Activated T-helper 2 cell treated with anti-CD3 and anti-CD28 coated beads, Interferon-gamma antibody, Interleukin-2, Interleukin-4, amounts not matched to agents 10 μg/mL and 5 μg/mL and 100 μg/mL, durations not matched to agents 14 hours and 24 hours and 36 hours (primary cell): ENCODE data around the gene ZNF408. TPM values are rescaled to one million over a fixed set of nuclear protein-coding genes. Genes with fewer than 3 reads are reported as not detected.
"Not testable (repeated sequence)": the region's sequence is repeated elsewhere in the genome, so short reads cannot be mapped to it uniquely, and the experiment has no call there.

Experiments
- DNase-seq: peaks from one replicate; pipeline ENCODE4 v3.0.0; 2021; ENCODE audit warnings: low spot score
- H3K27ac Mint-ChIP-seq: one replicate; pipeline ENCODE4 v1.8.0; 2021; ENCODE audit warnings: mixed read lengths
- H3K27me3 Mint-ChIP-seq: one replicate; pipeline ENCODE4 v1.8.0; 2021; ENCODE audit warnings: low read depth, mixed read lengths
- H3K36me3 Mint-ChIP-seq: one replicate; pipeline ENCODE4 v1.8.0; 2021; ENCODE audit warnings: low read depth, mixed read lengths
- H3K4me1 Mint-ChIP-seq: one replicate; pipeline ENCODE4 v1.8.0; 2021; ENCODE audit warnings: low read depth, mixed read lengths
- H3K4me3 Mint-ChIP-seq: one replicate; pipeline ENCODE4 v1.8.0; 2021; ENCODE audit warnings: low read depth, mild to moderate bottlenecking, moderate library complexity, mixed read lengths
- H3K9me3 Mint-ChIP-seq: one replicate; pipeline ENCODE4 v1.8.0; 2021; ENCODE audit warnings: mixed read lengths
- intact Hi-C: fragments of 100-400 bp; cut with micrococcal nuclease; formaldehyde crosslinking; loops from one replicate; pipeline ENCODE4 v1.15.1; 2023
- total RNA-seq: library from RNA; stranded (reverse); gene quantifications from 2 replicates; pipeline ENCODE4 v1.2.3, GENCODE V29; 2022

ZNF408 gene
- total RNA-seq, 1 donor from 2014 or later = 12.2 TPM

DNA sequence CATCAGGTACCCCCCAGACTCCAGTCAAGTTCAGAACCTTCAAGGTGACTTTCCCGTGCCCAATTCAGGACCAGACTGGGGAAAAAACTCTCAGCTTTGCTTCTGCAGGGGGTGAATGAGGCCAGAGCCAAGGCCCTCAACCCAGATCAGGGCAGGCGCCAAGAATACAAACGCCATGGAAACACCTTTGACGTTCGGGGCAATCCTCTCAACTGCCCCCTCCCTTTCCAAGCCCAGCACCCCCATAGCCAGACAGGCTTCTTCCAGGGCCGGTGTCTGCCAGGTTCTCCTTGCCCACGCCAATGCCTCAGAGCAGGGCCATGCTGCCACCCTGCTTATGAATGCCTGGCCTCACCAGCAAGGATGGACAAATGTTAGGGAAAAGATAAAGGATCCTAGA, 6.2 kb upstream of the ZNF408 start:
- intact Hi-C loops = no loop called here
- no peak for DNase-seq
- Mint-ChIP-seq H3K36me3 (peaks cover 28% of the 10 kb centered on the region), H3K4me1 (peaks cover 19% of the 10 kb centered on the region), H3K27ac (no peak overlapping the region), H3K27me3 (no peaks in the 10 kb centered on the region), H3K4me3 (no peak overlapping the region), H3K9me3 (no peaks in the 10 kb centered on the region)

DNA sequence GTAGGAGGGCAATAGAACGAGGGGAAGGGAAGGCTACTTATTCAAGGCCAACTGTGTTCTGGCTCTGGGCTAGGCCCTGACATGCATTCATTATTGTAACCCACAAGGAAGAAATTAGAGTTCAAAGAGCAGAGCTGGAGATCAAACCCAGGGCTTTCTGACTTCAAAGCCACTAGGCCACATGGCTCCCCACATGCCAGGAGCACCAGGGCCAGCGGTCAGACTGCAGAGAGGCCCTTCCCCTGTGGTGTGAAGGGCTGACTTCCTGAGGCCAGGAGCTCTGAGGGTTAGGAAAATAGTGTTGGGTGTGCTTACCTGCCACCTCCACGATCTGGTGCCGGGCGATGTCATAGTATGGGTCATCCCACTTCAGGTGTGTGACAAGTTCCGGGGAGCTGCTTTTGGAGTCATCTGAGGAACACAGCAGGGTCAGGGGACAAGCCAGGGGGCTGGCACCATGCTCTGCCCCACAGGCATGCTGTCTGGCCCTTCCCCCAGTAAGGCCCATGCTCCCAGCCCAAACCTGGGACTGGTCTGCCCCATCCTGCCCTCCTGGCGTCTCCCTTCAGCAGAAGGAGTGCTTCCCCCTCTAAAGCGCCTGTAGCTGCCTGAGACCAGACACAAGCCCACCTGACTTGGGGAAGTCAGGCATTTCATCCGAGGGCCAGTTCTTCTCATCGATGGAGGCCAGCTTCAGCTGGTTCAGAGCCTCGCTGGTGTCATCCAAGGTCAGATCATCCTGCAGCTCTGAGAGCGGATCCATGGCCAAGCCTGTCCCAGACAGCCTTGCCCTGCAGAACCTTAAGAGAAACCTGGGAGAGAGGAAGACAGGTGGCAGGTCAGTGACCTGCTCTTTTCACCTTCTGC, 5.3 kb upstream of the ZNF408 start:
- Mint-ChIP-seq H3K27ac (no peak overlapping the region), H3K27me3 (no peaks in the 10 kb centered on the region), H3K36me3 (peaks cover 30% of the 10 kb centered on the region), H3K4me3 (no peak overlapping the region), H3K9me3 (no peaks in the 10 kb centered on the region), H3K4me1 (peaks cover 18% of the 10 kb centered on the region)
- intact Hi-C loops = no loop called here
- DNase-seq = no peak

DNA sequence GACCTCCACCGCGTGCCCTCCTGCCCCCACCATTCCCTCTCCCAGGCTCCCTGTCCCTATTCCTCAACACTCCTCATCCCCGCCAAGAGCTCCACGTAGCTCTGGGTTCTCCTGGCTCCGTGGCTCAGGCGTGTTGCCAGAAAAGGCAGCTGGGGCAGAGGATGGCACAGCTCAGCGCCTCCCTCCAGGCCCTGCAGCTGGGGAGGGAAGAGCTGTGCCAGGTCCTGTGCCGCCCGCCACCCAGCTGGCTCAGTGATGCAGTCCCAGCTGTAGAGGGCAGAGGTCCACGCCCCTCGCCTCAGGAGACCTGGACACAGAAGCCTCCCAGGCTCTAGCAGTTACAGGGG, 4.6 kb upstream of the ZNF408 start:
- intact Hi-C loops = no loop called here
- no peaks in the 10 kb centered on the region for H3K27me3 Mint-ChIP-seq
- no peak overlapping the region for H3K27ac Mint-ChIP-seq
- H3K36me3 Mint-ChIP-seq = peaks cover 30% of the 10 kb centered on the region
- no peaks in the 10 kb centered on the region for H3K9me3 Mint-ChIP-seq
- peaks cover 16% of the 10 kb centered on the region for H3K4me1 Mint-ChIP-seq
- DNase-seq = no peak
- no peak overlapping the region for H3K4me3 Mint-ChIP-seq

DNA sequence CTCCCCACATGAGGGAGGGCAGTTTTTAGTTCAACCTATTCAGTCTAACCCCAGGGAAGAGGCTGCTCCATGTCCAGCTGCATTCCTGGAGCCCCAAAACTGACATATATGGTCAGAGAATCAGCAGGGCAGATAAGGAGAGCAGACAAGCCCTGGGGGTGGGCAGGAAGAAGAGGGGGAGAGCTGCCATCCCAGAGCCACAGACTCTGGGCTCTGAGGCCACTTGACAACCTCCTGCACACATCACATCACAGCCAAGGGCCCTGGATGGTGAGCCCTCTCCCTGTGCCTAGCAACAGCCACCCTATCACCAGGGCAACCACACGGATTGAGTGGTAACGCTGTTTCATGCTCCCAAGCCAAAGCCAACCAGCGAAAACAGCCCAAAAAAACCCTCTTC, 3.5 kb upstream of the ZNF408 start:
- Mint-ChIP-seq H3K36me3 (peaks cover 37% of the 10 kb centered on the region), H3K27me3 (no peaks in the 10 kb centered on the region), H3K4me1 (peaks cover 23% of the 10 kb centered on the region), H3K9me3 (no peaks in the 10 kb centered on the region), H3K4me3 (no peak overlapping the region), H3K27ac (peak overlapping the region; percentile 50)
- intact Hi-C loops = no loop called here
- DNase-seq = no peak

DNA sequence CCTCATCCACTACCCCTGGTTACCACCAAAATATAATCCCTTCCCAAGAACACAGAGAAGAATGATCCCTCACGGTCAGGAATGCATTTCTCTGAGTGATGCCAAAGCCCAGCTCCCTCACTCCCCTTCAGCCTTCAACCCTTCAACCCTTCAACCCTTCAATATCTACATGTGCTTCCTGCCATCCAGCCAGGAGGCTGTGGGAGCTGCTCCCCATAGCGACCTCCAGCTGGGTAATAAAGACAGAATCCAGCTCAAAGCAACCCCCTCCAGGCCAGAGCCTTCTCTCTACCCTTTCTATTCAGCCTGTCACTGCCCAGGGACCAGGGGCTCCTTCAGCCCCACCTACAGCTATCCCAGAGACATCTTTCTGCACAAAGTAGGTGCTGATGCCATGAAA, 3.1 kb upstream of the ZNF408 start:
- Mint-ChIP-seq H3K27ac (peak overlapping the region; percentile 50), H3K27me3 (no peaks in the 10 kb centered on the region), H3K4me1 (peaks cover 26% of the 10 kb centered on the region), H3K36me3 (peaks cover 39% of the 10 kb centered on the region), H3K9me3 (no peaks in the 10 kb centered on the region), H3K4me3 (no peak overlapping the region)
- intact Hi-C loops = no loop called here
- no peak for DNase-seq

DNA sequence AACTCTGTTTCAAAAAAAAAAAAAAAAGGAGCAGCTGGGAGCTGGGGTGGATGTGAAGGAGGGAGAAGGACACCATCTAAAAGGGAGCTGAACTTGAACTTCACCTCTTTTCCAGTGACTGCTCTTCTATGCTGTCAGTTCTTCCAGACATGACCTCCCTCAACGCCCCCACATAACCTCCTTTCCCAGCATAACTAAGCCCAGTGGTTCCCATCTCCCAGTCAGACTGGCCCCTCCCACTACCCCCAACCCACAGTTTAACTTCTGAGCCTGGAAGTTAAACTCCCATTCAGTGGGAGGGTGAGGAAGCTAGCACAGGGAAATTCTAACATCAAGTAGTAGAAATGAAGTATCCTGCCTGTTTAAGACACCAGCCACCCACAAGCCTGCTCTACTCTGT, 2.2 kb upstream of the ZNF408 start:
- H3K9me3 Mint-ChIP-seq = no peaks in the 10 kb centered on the region
- no peaks in the 10 kb centered on the region for H3K27me3 Mint-ChIP-seq
- peaks cover 48% of the 10 kb centered on the region for H3K36me3 Mint-ChIP-seq
- H3K4me3 Mint-ChIP-seq = peak overlapping the region; percentile 38
- intact Hi-C loops = no loop called here
- H3K4me1 Mint-ChIP-seq = peaks cover 30% of the 10 kb centered on the region
- H3K27ac Mint-ChIP-seq = peak overlapping the region; percentile 35
- no peak for DNase-seq

DNA sequence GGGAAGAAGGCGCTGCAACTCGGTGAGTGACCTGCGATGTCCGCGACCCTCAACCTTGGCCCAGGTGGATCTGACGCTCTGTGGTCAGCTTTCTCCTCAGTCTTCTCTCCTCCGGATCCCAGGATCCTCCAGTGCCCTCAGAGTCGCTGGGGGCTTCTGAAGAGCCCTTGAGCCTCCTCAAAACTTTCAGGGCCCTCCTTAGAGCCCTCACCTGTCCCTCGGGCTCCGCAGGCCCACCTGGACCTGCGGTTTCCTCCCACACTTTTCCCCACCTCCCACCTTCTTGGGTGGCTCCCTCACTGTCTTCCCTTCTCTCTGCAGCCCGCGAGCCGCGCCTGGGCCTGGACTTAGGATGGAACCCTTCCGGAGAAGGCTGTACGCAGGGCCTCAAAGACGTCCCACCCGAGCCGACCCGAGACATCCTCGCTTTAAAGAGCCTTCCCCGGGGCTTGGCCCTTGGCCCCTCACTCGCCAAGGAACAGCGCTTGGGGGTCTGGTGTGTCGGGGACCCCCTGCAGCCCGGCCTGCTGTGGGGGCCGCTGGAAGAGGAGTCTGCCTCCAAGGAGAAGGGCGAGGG, 335 bp downstream of the ZNF408 start:
- Mint-ChIP-seq H3K4me3 (peak overlapping the region; percentile 96), H3K27me3 (no peaks in the 10 kb centered on the region), H3K4me1 (peaks cover 28% of the 10 kb centered on the region), H3K36me3 (peaks cover 46% of the 10 kb centered on the region), H3K27ac (peak overlapping the region; percentile 92), H3K9me3 (no peaks in the 10 kb centered on the region)
- DNase-seq = no peak
- intact Hi-C loops = loop anchor here (2.0 to 10.0 kb wide), 5 partner anchors 144 to 574 kb away; partner anchors contain the start of genes CKAP5, CSTPP1, MADD and MDK

DNA sequence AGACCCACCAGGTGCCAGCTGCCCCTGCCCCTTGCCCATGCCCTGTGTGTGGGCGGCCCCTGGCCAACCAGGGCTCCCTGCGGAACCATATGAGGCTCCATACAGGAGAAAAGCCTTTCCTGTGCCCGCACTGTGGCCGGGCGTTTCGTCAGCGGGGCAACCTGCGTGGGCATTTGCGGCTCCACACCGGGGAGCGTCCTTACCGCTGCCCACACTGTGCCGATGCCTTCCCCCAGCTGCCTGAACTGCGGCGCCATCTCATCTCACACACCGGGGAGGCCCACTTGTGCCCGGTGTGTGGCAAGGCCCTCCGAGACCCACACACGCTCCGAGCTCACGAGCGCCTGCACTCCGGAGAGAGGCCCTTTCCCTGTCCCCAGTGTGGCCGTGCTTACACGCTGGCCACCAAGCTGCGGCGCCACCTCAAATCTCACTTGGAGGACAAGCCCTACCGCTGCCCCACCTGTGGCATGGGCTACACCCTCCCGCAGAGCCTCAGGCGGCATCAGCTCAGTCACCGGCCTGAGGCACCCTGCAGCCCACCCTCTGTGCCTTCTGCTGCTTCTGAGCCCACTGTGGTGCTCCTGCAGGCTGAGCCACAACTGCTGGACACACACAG, 4.3 kb downstream of the ZNF408 start:
- Mint-ChIP-seq H3K27ac (no peak overlapping the region), H3K36me3 (peaks cover 60% of the 10 kb centered on the region), H3K9me3 (no peaks in the 10 kb centered on the region), H3K4me1 (peaks cover 13% of the 10 kb centered on the region), H3K4me3 (no peak overlapping the region), H3K27me3 (no peaks in the 10 kb centered on the region)
- DNase-seq = no peak
- intact Hi-C loops = loop anchor here (10.0 kb wide), 3 partner anchors 140 to 570 kb away; partner anchors contain the start of genes CKAP5, MADD and MDK

DNA sequence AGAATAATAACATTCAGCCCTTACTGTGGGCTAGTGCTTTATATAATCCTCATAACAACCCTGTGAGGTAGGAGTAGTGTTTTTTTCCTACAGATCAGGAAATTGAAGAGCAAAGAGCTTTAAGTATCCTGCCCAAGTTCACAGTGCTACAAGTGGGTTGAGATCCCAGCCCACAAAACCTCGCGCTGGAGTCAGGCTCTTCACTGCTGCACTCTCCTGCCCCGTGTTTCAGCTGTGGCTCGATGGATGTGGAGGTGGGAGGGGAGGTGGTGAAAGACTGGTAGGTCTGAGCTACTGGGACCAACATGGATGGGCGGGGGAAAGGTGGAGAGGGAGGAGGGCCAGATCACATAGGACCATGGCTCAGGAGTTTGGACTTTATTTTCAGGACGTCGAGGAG, 6.1 kb downstream of the ZNF408 start:
- H3K36me3 Mint-ChIP-seq = peaks cover 48% of the 10 kb centered on the region

DNA sequence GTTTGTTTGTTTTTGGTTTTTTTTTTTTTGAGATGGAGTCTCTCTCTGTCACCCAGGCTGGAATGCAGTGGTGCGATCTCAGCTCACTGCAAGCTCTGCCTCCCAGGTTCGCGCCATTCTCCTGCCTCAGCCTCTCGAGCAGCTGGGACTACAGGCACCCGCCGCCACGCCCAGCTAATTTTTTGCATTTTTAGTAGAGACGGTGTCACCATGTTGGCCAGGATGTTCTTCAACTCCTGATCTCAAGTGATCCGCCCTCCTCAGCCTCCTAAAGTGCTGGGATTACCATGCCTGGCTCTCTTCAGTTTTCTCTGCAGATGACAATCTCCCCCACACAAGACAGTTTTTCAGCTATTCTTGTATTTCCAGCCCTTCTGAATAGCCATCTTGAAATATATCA, 8.5 kb downstream of the ZNF408 start:
- intact Hi-C loops = loop anchor here (10.0 kb wide), 3 partner anchors 135 to 565 kb away; partner anchors contain the start of genes CKAP5, MADD and MDK
- not testable (repeated sequence) for H3K27me3 Mint-ChIP-seq
- peaks cover 27% of the 10 kb centered on the region for H3K36me3 Mint-ChIP-seq

More for the DNA sequence above, 6.1 kb downstream of the ZNF408 start:
- Mint-ChIP-seq H3K4me1 (peaks cover 7% of the 10 kb centered on the region), H3K27ac (no peak overlapping the region), H3K27me3 (no peaks in the 10 kb centered on the region), H3K4me3 (no peak overlapping the region), H3K9me3 (no peaks in the 10 kb centered on the region)
- intact Hi-C loops = loop anchor here (10.0 kb wide), 3 partner anchors 138 to 568 kb away; partner anchors contain the start of genes CKAP5, MADD and MDK
- DNase-seq = no peak

DNA sequence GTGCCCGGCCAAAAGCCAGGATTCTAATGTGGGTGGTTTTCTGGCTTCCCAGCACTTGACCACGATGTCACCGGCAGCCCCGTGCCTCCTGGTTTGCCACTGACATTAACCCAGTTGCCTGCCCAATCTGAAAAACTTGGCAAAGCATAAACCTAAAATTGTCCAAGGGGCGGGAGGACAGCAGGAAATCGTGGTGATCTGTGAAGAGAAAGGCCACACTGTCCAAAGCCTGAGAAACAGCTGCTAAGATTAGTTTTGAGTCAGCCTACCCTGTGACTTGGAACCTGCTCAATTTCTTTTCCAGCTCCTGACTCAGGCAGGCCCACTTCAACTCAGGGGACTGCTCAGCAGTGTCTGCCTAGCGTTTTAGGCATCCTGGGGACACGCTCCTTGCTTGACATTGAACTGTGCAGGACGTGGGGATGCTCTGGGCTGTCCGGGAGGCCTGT, 10.0 kb downstream of the ZNF408 start:
- Mint-ChIP-seq H3K4me1 (no peaks in the 10 kb centered on the region), H3K36me3 (peaks cover 19% of the 10 kb centered on the region), H3K27ac (no peak overlapping the region), H3K27me3 (no peaks in the 10 kb centered on the region), H3K4me3 (no peak overlapping the region), H3K9me3 (no peaks in the 10 kb centered on the region)
- intact Hi-C loops = no loop called here
- no peak for DNase-seq

More for the DNA sequence above, 8.5 kb downstream of the ZNF408 start:
- not testable (repeated sequence) for H3K4me1 Mint-ChIP-seq, H3K4me3 Mint-ChIP-seq, H3K27ac Mint-ChIP-seq, DNase-seq, H3K9me3 Mint-ChIP-seq

DNA sequence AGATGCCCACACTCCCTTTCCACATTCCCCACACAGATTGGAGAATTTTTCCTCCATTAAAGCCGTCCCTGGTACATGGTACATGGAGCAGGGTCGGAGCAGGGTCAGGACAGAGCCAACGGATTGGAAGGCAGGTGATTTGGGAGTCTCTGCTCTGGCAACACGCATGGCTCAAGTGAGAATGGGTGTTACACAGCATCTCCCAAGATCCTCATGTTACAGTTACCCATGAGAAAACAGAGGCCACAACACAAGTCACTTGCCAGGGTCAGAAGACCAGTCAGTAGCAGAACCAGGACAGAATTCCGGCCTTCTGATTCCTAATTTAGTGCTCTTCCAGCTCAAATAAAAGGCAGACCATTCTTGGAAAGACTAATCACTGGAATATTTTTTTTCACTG, 10.5 kb downstream of the ZNF408 start:
- Mint-ChIP-seq H3K4me3 (no peak overlapping the region), H3K27me3 (no peaks in the 10 kb centered on the region), H3K36me3 (peaks cover 14% of the 10 kb centered on the region), H3K27ac (no peak overlapping the region), H3K9me3 (no peaks in the 10 kb centered on the region), H3K4me1 (no peaks in the 10 kb centered on the region)
- intact Hi-C loops = no loop called here
- DNase-seq = no peak
